GM12891 (cell line): ENCODE results near the gene SEPTIN5.

Experiments
- POLR2A ChIP-seq: IDR thresholded peaks from 2 replicates; pipeline ENCODE4 v1.6.1; 2011; ENCODE audit warnings: low read depth, low read length, control low read depth
- SPI1 ChIP-seq: IDR thresholded peaks from 2 replicates; pipeline ENCODE4 v1.6.1; 2011; ENCODE audit warnings: low read depth, low read length, control low read depth

DNA sequence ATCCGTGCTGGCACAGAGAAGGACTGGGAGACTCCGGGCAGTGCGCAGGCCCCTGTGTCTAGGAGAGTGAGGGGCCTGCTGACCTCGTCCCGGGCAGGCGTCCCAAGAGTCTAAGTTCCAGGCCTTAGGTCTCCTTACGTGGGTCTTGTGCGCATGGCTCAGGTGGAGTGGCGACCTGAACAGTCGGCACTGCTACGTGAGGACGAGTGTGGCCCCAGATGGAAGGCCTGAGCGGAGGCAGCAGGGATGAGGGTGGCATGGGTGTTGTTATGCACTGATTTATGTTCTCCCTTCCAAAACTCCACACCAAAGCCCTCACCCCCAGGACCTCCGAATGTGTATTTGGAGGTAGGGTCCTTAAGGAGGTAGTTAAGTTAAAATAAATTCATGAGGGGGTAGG is 20.7 kb upstream of the SEPTIN5 start:
- TF ChIP-seq POLR2A = no peak
- no peak for TF ChIP-seq SPI1
